ENCODE results near the gene TPSAB1. TPM values are rescaled to one million over a fixed set of nuclear protein-coding genes. Genes with fewer than 3 reads are reported as not detected.

Gene TPSAB1
- total and polyA plus RNA-seq, 10 of the 15 experiments (the other 5 are each of a cell fraction or from before 2014, with no cell fraction given) = 0.06 TPM; not detected in 9

GRCh38 chr16:1192384-1193073, 48.0 kb upstream of the TPSAB1 start:
- no peak overlapping the region for H2AFZ ChIP-seq (ENCODE audit: control insufficient read depth, low read depth, low read length)
- no peak overlapping the region for H3K4me2 ChIP-seq (ENCODE audit: control insufficient read depth, insufficient read depth)
- POLR2A ChIA-PET = no interaction called here
- RAD21 ChIA-PET (ENCODE audit: unreplicated experiment) = no interaction called here
- H3K4me3 ChIP-seq = no peak overlapping the region
- H3K79me2 ChIP-seq (ENCODE audit: control insufficient read depth, insufficient read depth, low read length) = no peaks in the 10 kb centered on the region
- ATAC-seq (no peak), DNase-seq (ENCODE audit: low read depth, low spot score) (no peak), FAIRE-seq (no peak)
- H3K27me3 ChIP-seq (replicated peaks in 1 of 2; ENCODE audit: control insufficient read depth in 2 of 2, insufficient read depth in 2 of 2, low read length in 1 of 2) = no peaks in the 10 kb centered on the region
- H3K27ac ChIP-seq (ENCODE audit: control insufficient read depth, insufficient read depth) = no peak overlapping the region
- H3K36me3 ChIP-seq (ENCODE audit: control insufficient read depth in 2 of 2, insufficient read depth in 2 of 2, low read length in 1 of 2) = no peaks in the 10 kb centered on the region
- in situ Hi-C loops (cut with MboI) (no loop called here), intact Hi-C loops (cut with micrococcal nuclease; ENCODE audit: unreplicated experiment) (no loop called here)
- BruUV-seq (replicated peaks) = no TSS peak
- no peaks in the 10 kb centered on the region for H3K4me1 ChIP-seq (ENCODE audit: control insufficient read depth, insufficient read depth, low read length)
- no peaks in the 10 kb centered on the region for H3K9me3 ChIP-seq (replicated peaks; ENCODE audit: control insufficient read depth, insufficient read depth, low read length)
- 56% methylated on average over 9 of the region's 9 CpGs for WGBS (ENCODE audit: insufficient coverage, insufficient replicate concordance, low lambda C conversion rate, missing lambda C conversion rate)
- no peaks in the 10 kb centered on the region for H4K20me1 ChIP-seq (ENCODE audit: control insufficient read depth, insufficient read depth)
- SMC1A ChIA-PET (ENCODE audit: uncharacterized antibody, unreplicated experiment) = no interaction called here
- CTCF ChIA-PET = no interaction called here
- H3K9ac ChIP-seq (ENCODE audit: control insufficient read depth, insufficient read depth, low read length) = no peak overlapping the region
- TF ChIP-seq NFIC (IDR thresholded peaks at IDR 0.05; ENCODE audit: low read depth, low read length) (no peak), IKZF1 (conservative IDR thresholded peaks at IDR 0.05) (no peak), MTA3 (IDR thresholded peaks at IDR 0.05; ENCODE audit: borderline replicate concordance, low read length) (no peak), USF2 (IDR thresholded peaks at IDR 0.05; ENCODE audit: borderline replicate concordance, low read depth, low read length) (no peak), ZBED1 (IDR thresholded peaks at IDR 0.05; ENCODE audit: borderline replicate concordance) (no peak), ESRRA (IDR thresholded peaks at IDR 0.05; ENCODE audit: low read length) (no peak), CUX1 (IDR thresholded peaks at IDR 0.05; ENCODE audit: insufficient replicate concordance, low read depth, low read length) (no peak), HDAC6 (IDR thresholded peaks at IDR 0.05; ENCODE audit: unreplicated experiment) (no peak), GATAD2B (conservative IDR thresholded peaks at IDR 0.05; ENCODE audit: low read depth) (no peak), CHD1 (IDR thresholded peaks at IDR 0.05; ENCODE audit: low read depth, low read length) (no peak), TCF3 (IDR thresholded peaks at IDR 0.05; ENCODE audit: borderline replicate concordance, insufficient read depth, low read depth, low read length) (no peak), SMARCA5 (IDR thresholded peaks at IDR 0.05) (no peak), RFX5 (IDR thresholded peaks at IDR 0.05; ENCODE audit: low read depth, low read length) (no peak), POLR2AphosphoS2 (IDR thresholded peaks at IDR 0.05; ENCODE audit: low read depth, low read length) (no peak), ZZZ3 (IDR thresholded peaks at IDR 0.05; ENCODE audit: control insufficient read depth, insufficient read length, low read depth) (no peak), ATF3 (IDR thresholded peaks at IDR 0.05; ENCODE audit: borderline replicate concordance, extremely low read depth, low read depth, low read length) (no peak), EGR1 (IDR thresholded peaks at IDR 0.05; ENCODE audit: borderline replicate concordance in 1 of 2, low read depth in 2 of 2, low read length in 2 of 2) (no peak), CREM (IDR thresholded peaks at IDR 0.05; ENCODE audit: low read depth) (no peak)
- TF ChIP-seq, protein P1, sequence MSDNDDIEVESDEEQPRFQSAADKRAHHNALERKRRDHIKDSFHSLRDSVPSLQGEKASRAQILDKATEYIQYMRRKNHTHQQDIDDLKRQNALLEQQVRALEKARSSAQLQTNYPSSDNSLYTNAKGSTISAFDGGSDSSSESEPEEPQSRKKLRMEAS (IDR thresholded peaks at IDR 0.05; ENCODE audit: low read depth, low read length) = no peak

All from GM12878 (cell line).